ENCODE data around the gene HIGD1B.
"Not testable (repeated sequence)": the region's sequence is repeated elsewhere in the genome, so short reads cannot be mapped to it uniquely, and the experiment has no call there.

HIGD1B gene

GRCh38 chr17:44812263-44812662 is 35.4 kb upstream of the HIGD1B start:
- DNase-seq (ENCODE audit: extremely low read depth, low read depth), result no peak
- TF ChIP-seq CTCF (IDR thresholded peaks at IDR 0.05; ENCODE audit: low read depth, low read length), result no peak

GRCh38 chr17:44818508-44818907 is 29.2 kb upstream of the HIGD1B start:
- not testable (repeated sequence) for DNase-seq (ENCODE audit: extremely low read depth, low read depth)

- TF ChIP-seq CTCF (IDR thresholded peaks at IDR 0.05; ENCODE audit: low read depth, low read length), result no peak
These were observed 27.0 kb upstream of the HIGD1B start for GRCh38 chr17:44820631-44821212.

DNA sequence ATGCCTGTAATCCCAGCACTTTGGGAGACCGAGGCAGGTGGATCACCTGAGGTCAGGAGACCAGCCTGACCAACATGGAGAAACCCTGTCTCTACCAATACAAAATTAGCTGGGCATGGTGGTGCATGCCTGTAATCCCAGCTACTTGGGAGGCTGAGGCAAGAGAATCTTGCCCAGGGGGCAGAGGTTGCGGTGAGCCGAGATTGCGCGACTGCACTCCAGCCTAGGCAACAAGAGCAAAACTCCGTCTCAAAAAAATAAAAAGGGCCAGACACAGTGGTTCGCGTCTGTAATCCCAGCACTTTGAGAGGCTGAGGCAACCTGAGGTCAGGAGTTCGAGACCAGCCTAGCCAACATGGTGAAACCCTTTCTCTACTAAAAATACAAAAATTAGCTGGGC is 22.4 kb upstream of the HIGD1B start:
- DNase-seq (ENCODE audit: extremely low read depth, low read depth), result not testable (repeated sequence)

More at GRCh38 chr17:44820631-44821212, 27.0 kb upstream of the HIGD1B start:
- DNase-seq (ENCODE audit: extremely low read depth, low read depth), result peak; percentile 45

DNA sequence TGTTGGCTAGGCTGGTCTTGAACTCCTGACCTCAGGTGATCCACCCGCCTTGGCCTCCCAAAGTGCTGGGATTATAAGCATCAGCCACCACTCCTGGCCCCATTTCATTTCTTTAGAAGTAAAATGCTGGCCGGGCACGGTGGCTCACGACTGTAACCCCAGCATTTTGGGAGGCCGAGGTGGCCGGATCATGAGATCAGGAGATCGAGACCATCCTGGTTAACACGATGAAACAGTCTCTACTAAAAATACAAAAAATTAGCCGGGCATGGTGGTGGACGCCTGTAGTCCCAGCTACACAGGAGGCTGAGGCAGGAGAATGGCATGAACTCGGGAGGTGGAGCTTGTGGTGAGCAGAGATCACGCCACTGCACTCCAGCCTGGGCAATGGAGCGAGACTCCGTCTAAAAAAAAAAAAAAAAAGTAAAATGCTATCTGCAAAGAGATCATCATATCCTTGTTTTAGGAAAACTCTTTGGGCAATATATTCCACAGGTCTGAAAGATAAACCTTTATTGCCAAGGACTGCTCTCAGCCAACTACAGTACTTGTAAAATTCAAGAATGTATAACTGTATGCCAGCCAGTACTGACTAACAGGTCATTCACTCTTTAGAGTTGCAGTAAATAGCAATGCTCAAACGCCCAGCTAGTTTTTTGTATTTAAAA is 21.4 kb upstream of the HIGD1B start:
- DNase-seq (ENCODE audit: extremely low read depth, low read depth), result no peak
- no peak for TF ChIP-seq CTCF (IDR thresholded peaks at IDR 0.05; ENCODE audit: low read depth, low read length)

DNA sequence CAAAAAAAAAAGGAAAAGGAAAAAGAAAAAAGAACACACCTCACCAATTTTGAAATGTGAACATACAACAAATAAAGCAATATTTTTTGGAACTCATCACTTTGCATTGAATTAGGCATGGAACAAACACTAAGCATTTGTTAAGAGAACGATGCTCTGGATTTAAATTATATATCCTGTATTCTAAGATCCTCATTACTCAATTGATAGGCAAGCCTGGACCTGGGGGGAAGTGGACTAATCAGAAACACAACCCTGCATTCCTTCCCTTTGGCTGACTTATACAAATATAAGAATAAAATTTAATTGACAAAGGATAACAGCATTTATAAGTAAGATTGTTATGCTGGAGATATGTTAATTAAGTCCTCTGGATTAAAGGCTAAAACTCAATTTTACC is 19.8 kb upstream of the HIGD1B start:
- no peak for TF ChIP-seq CTCF (IDR thresholded peaks at IDR 0.05; ENCODE audit: low read depth, low read length)
- DNase-seq (ENCODE audit: extremely low read depth, low read depth), result no peak

- TF ChIP-seq CTCF (IDR thresholded peaks at IDR 0.05; ENCODE audit: low read depth, low read length), result no peak
- DNase-seq (ENCODE audit: extremely low read depth, low read depth), result no peak
These were observed 18.7 kb upstream of the HIGD1B start for GRCh38 chr17:44828919-44829522.

GRCh38 chr17:44829523-44830358 is 17.9 kb upstream of the HIGD1B start, which contains the start of gene GJC1:
Gene GJC1, minus strand, starts transcription at chr17:44830287. Its CDS starts 24,470 bp downstream, at chr17:44805817.
- DNase-seq (ENCODE audit: extremely low read depth, low read depth), result no peak
- no peak for TF ChIP-seq CTCF (IDR thresholded peaks at IDR 0.05; ENCODE audit: low read depth, low read length)
